HepG2 (cell line): ENCODE results near the gene MARCHF4. TPM values are rescaled to one million over a fixed set of nuclear protein-coding genes. Genes with fewer than 3 reads are reported as not detected.

Experiments used
- ATAC-seq: fragments of 200-7000 bp; cut with Tn5 transposase; 3 replicates; pipeline ENCODE4 v1.9.1; 2020; ENCODE audit warnings: mild to moderate bottlenecking, moderate library complexity
- BruUV-seq: library from RNA; stranded (reverse); fragments of 400-500 nt; replicated peaks from 2 replicates; lab custom pipeline; 2021; lab: Mats Ljungman, UMichigan
- CTCF ChIA-PET: fragments of 300-600 bp; formaldehyde crosslinking; extraction: SDS; loops from one replicate; lab custom pipeline; 2021; ENCODE audit warnings: low total read pairs, inconsistent platforms, low intra/inter-chr PET ratio; lab: Yijun Ruan, JAX
- POLR2A ChIA-PET: fragments of 350-600 bp; sonication (Branson Sonifier 250); formaldehyde crosslinking; loops from one replicate; lab custom pipeline; 2020; ENCODE audit warnings: antibody characterized with exemption, inconsistent platforms; lab: Yijun Ruan, JAX
- DNase-seq: peaks from one replicate; pipeline ENCODE4 v3.0.0-alpha.2; 2015; ENCODE audit warnings: low spot score
- FAIRE-seq: peaks from 3 replicates; lab custom pipeline; 2011; peaks lifted over from hg19 to GRCh38; lab: Jason Lieb, UNC
- H2AFZ ChIP-seq: one replicate; pipeline ENCODE4 v1.6.1; 2011; ENCODE audit warnings: low read length, inconsistent platforms
- H3K27ac ChIP-seq: fragments of 300-600 bp; 3 replicates; pipeline ENCODE4 v1.8.0; 2011; ENCODE audit warnings: mixed run types, mild to moderate bottlenecking, mixed read lengths, low read length, inconsistent platforms; ENCODE audit not compliant: insufficient read depth; ENCODE audit errors: extremely low read length
- H3K27me3 ChIP-seq, 2 experiments: fragments of 200-600 bp in 1 of 2; 2 replicates in 1 of 2; 3 replicates in 1 of 2; pipeline versions ENCODE4 v1.6.0 to v1.8.0; 2011; ENCODE audit warnings: low read length in 2 of 2, mild to moderate bottlenecking in 2 of 2, moderate library complexity in 2 of 2, inconsistent platforms in 1 of 2; ENCODE audit not compliant: insufficient read depth in 2 of 2, control insufficient read depth in 1 of 2
- H3K36me3 ChIP-seq, 2 experiments: fragments of 200-600 bp in 1 of 2; replicated peaks in 1 of 2; 2 replicates in 1 of 2; 3 replicates in 1 of 2; pipeline versions ENCODE4 v1.5.1 to v1.8.0; 2011; ENCODE audit warnings: low read length in 2 of 2, inconsistent platforms in 1 of 2; ENCODE audit not compliant: insufficient read depth in 2 of 2, control insufficient read depth in 1 of 2
- H3K4me1 ChIP-seq: 2 replicates; pipeline ENCODE4 v1.5.1; 2012; ENCODE audit warnings: low read length, inconsistent platforms; ENCODE audit not compliant: insufficient read depth
- H3K4me2 ChIP-seq: 2 replicates; pipeline ENCODE4 v1.6.0; 2011; ENCODE audit warnings: low read depth, low read length, inconsistent platforms
- H3K4me3 ChIP-seq, 3 experiments: fragments of 200-600 bp in 1 of 3; sonication (generic), shearing (Covaris generic) in 1 of 3; replicated peaks in 1 of 3; 2 replicates each; pipeline ENCODE4 v1.5.1; 2011 to 2016; ENCODE audit warnings: low read length in 3 of 3, inconsistent platforms in 2 of 3, low read depth in 2 of 3, mild to moderate bottlenecking in 2 of 3, control low read depth in 1 of 3, mixed read lengths in 1 of 3; ENCODE audit not compliant: insufficient read depth in 1 of 3
- H3K79me2 ChIP-seq: one replicate; pipeline ENCODE4 v1.6.1; 2011; ENCODE audit warnings: low read length, inconsistent platforms; ENCODE audit not compliant: insufficient read depth
- H3K9ac ChIP-seq: 2 replicates; pipeline ENCODE4 v1.6.0; 2011; ENCODE audit warnings: mild to moderate bottlenecking, low read depth, low read length, inconsistent platforms; ENCODE audit not compliant: insufficient read depth
- H3K9me3 ChIP-seq: 2 replicates; pipeline ENCODE4 v1.5.1; 2012; ENCODE audit warnings: mild to moderate bottlenecking, low read length
- H4K20me1 ChIP-seq: 2 replicates; pipeline ENCODE4 v1.6.0; 2011; ENCODE audit warnings: inconsistent platforms, mild to moderate bottlenecking, low read length, moderate library complexity; ENCODE audit not compliant: insufficient read depth
- AGO1 ChIP-seq: fragments of 200-400 bp; formaldehyde crosslinking; IDR thresholded peaks from 2 replicates; pipeline ENCODE4 v1.6.1; 2017; ENCODE audit warnings: mild to moderate bottlenecking, low read depth, low read length, moderate library complexity; ENCODE audit not compliant: poor library complexity, severe bottlenecking
- BATF2 ChIP-seq: sonication (generic); formaldehyde crosslinking; IDR thresholded peaks from 2 replicates; pipeline ENCODE4 v1.8.0; 2022; ENCODE audit warnings: mild to moderate bottlenecking, missing genetic modification reagents, moderate library complexity
- GLI4 ChIP-seq: sonication (generic); formaldehyde crosslinking; IDR thresholded peaks from 2 replicates; pipeline ENCODE4 v1.5.1; 2020; ENCODE audit warnings: missing genetic modification reagents, mild to moderate bottlenecking, moderate library complexity, borderline replicate concordance
- HES4 ChIP-seq: sonication (generic); formaldehyde crosslinking; IDR thresholded peaks from 2 replicates; pipeline ENCODE4 v1.9.0; 2021; ENCODE audit warnings: mild to moderate bottlenecking, missing genetic modification reagents, borderline replicate concordance
- HNF1B ChIP-seq: sonication (generic); formaldehyde crosslinking; IDR thresholded peaks from 2 replicates; pipeline ENCODE4 v1.5.1; 2020; ENCODE audit warnings: mild to moderate bottlenecking, moderate library complexity, missing genetic modification reagents
- IRF1 ChIP-seq: sonication (generic); formaldehyde crosslinking; IDR thresholded peaks from 2 replicates; pipeline ENCODE4 v1.4.0; 2020; ENCODE audit warnings: low read depth, mild to moderate bottlenecking, missing genetic modification reagents
- JARID2 ChIP-seq: sonication (generic); formaldehyde crosslinking; IDR thresholded peaks from 2 replicates; pipeline ENCODE4 v1.8.1; 2023; ENCODE audit warnings: missing genetic modification reagents, inconsistent platforms; ENCODE audit not compliant: insufficient replicate concordance
- KLF15 ChIP-seq: sonication (generic); formaldehyde crosslinking; IDR thresholded peaks from 2 replicates; pipeline ENCODE4 v1.8.1; 2023; ENCODE audit warnings: borderline replicate concordance, mild to moderate bottlenecking, inconsistent platforms, missing genetic modification reagents, mixed read lengths
- PAF1 ChIP-seq: IDR thresholded peaks from 2 replicates; pipeline ENCODE4 v1.6.1; 2016; ENCODE audit warnings: missing genetic modification reagents, missing compliant biosample characterization
- REXO4 ChIP-seq: sonication (generic); formaldehyde crosslinking; IDR thresholded peaks from 2 replicates; pipeline ENCODE4 v1.8.0; 2022; ENCODE audit warnings: missing genetic modification reagents, mild to moderate bottlenecking, borderline replicate concordance
- SAP130 ChIP-seq: IDR thresholded peaks from 2 replicates; pipeline ENCODE4 v1.6.1; 2016; ENCODE audit warnings: low read depth
- SIN3B ChIP-seq: fragments of 150-350 bp; IDR thresholded peaks from 2 replicates; pipeline ENCODE4 v1.6.1; 2014; ENCODE audit warnings: low read length
- SNRNP70 ChIP-seq: fragments of 200-400 bp; formaldehyde crosslinking; IDR thresholded peaks from 2 replicates; pipeline ENCODE4 v1.6.1; 2017; ENCODE audit warnings: mild to moderate bottlenecking, low read depth, low read length, moderate library complexity
- TBL1XR1 ChIP-seq: fragments of 150-350 bp; IDR thresholded peaks from 2 replicates; pipeline ENCODE4 v1.6.1; 2014; ENCODE audit warnings: borderline replicate concordance, low read length; ENCODE audit not compliant: partially characterized antibody
- TMF1 ChIP-seq: sonication (generic); formaldehyde crosslinking; IDR thresholded peaks from 2 replicates; pipeline ENCODE4 v1.8.1; 2022; ENCODE audit warnings: low read depth, missing genetic modification reagents
- YEATS2 ChIP-seq: sonication (generic); formaldehyde crosslinking; IDR thresholded peaks from 2 replicates; pipeline ENCODE4 v1.4.0; 2020; ENCODE audit warnings: missing genetic modification reagents, borderline replicate concordance
- ZNF331 ChIP-seq: sonication (generic); formaldehyde crosslinking; IDR thresholded peaks from 2 replicates; pipeline ENCODE4 v1.4.0; 2020; ENCODE audit warnings: missing genetic modification reagents
- ZNF652 ChIP-seq: IDR thresholded peaks from 2 replicates; pipeline ENCODE4 v1.6.1; 2016; ENCODE audit warnings: low read depth, borderline replicate concordance
- WGBS: methylation state at CpG from one replicate; pipeline ENCODE4 v1.1.6; 2017; ENCODE audit warnings: low lambda C conversion rate; 5-methylcytosine and 5-hydroxymethylcytosine counted together
- in situ Hi-C: cut with HindIII; loops from 2 replicates; pipeline ENCODE4 v1.10.0; 2017; ENCODE audit warnings: low pct_unique_long_range_greater_than_20kb; ENCODE audit not compliant: extremely low pct_ligation_motif_present
- intact Hi-C: fragments of 100-400 bp; cut with micrococcal nuclease; formaldehyde crosslinking; loops from one replicate; pipeline ENCODE4 v1.10.0; 2022; ENCODE audit not compliant: unreplicated experiment
- polyA plus RNA-seq, 8 experiments: library from polyadenylated mRNA; depleted of rRNA in 3 of 8; stranded (reverse) in 7 of 8; unstranded in 1 of 8; fragments of >200 nt; fragmentation: Illumina TruSeq in 4 of 8; extraction: Trizol in 4 of 8; gene quantifications; 2 replicates each; pipeline versions ENCODE4 v1.2.1 to v1.2.3, GENCODE V29; 2011 to 2016; ENCODE audit warnings: low read depth in 4 of 8, missing spikeins in 1 of 8, mixed read lengths in 1 of 8; ENCODE audit not compliant: insufficient read depth in 1 of 8
- total RNA-seq, 5 experiments: library from RNA; depleted of rRNA; stranded (reverse); fragments of >200 nt; fragmentation: Illumina TruSeq; extraction: Trizol; gene quantifications; 2 replicates each; pipeline ENCODE4 v1.2.3, GENCODE V29; 2016; ENCODE audit warnings: low read depth in 1 of 5

MARCHF4 gene
- total and polyA plus RNA-seq, 2 of the 13 experiments (the other 11 are each of a cell fraction or from before 2014, with no cell fraction given) = not detected

GRCh38 chr2:216392018-216392562, 19.8 kb upstream of the MARCHF4 start:
- Histone ChIP-seq H3K9ac (no peak overlapping the region), H3K9me3 (no peaks in the 10 kb centered on the region)
- no peak for FAIRE-seq
- TF ChIP-seq GLI4 (CRISPR knock-in tag) (no peak), TMF1 (CRISPR knock-in tag) (no peak), YEATS2 (no peak), SNRNP70 (no peak), TBL1XR1 (no peak), SAP130 (CRISPR knock-in tag) (no peak), SIN3B (no peak), ZNF652 (CRISPR knock-in tag) (no peak), AGO1 (no peak), KLF15 (CRISPR knock-in tag) (no peak), HES4 (CRISPR knock-in tag) (no peak), ZNF331 (CRISPR knock-in tag) (no peak), HNF1B (no peak), BATF2 (CRISPR knock-in tag) (no peak), JARID2 (no peak), PAF1 (no peak), IRF1 (no peak), REXO4 (CRISPR knock-in tag) (no peak)
- TF ChIP-seq, all 625 proteins: peak for 0
- CTCF ChIA-PET = no interaction called here
- H3K4me2 ChIP-seq = no peak overlapping the region
- no peaks in the 10 kb centered on the region for H3K36me3 ChIP-seq
- no peak overlapping the region for H3K4me3 ChIP-seq
- no peaks in the 10 kb centered on the region for H3K4me1 ChIP-seq
- H4K20me1 ChIP-seq = no peaks in the 10 kb centered on the region
- H2AFZ ChIP-seq = no peak overlapping the region
- intact Hi-C loops (no loop called here), in situ Hi-C loops (no loop called here)
- peaks cover 4 to 42% of the 10 kb centered on the region in 2 experiments for H3K27me3 ChIP-seq
- POLR2A ChIA-PET = no interaction called here
- 50% methylated on average over 6 of the region's 6 CpGs for WGBS
- DNase-seq = no peak
- H3K27ac ChIP-seq = no peak overlapping the region
- no peaks in the 10 kb centered on the region for H3K79me2 ChIP-seq
- ATAC-seq = no peak
- no TSS peak for BruUV-seq
